SK-N-SH (cell line): ENCODE data around the gene TMEM80. TPM values are rescaled to one million over a fixed set of nuclear protein-coding genes. Genes with fewer than 3 reads are reported as not detected.
A peak's percentile ranks its signal among the peaks of the same experiment; 100 is the strongest.

Experiments
- CTCF ChIA-PET: fragments of 300-600, 350-600 bp; formaldehyde crosslinking; extraction: SDS; loops from one replicate; lab custom pipeline; 2021; lab: Yijun Ruan, JAX
- POLR2A ChIA-PET: fragments of 350-600 bp; sonication (Branson Sonifier 250); formaldehyde crosslinking; extraction: SDS; loops from one replicate; lab custom pipeline; 2020; ENCODE audit warnings: antibody characterized with exemption, inconsistent platforms; lab: Yijun Ruan, JAX
- DNase-seq: peaks from one replicate; pipeline ENCODE4 v3.0.0; 2012
- H2AFZ ChIP-seq: fragments of 200-600 bp; sonication (generic); 2 replicates; pipeline ENCODE4 v1.8.1; 2016; ENCODE audit warnings: antibody characterized with exemption, mild to moderate bottlenecking, low read depth
- H3F3A ChIP-seq: fragments of 200-600 bp; sonication (generic); replicated peaks from 2 replicates; pipeline ENCODE3; 2016; ENCODE audit warnings: antibody characterized with exemption, mild to moderate bottlenecking; ENCODE audit not compliant: insufficient read depth
- H3K27ac ChIP-seq, 2 experiments: fragments of 200-500 bp in 1 of 2; fragments of 200-600 bp in 1 of 2; sonication (Bioruptor generic) in 1 of 2; sonication (generic), shearing (Covaris generic) in 1 of 2; 2 replicates each; pipeline versions ENCODE4 v1.5.1 to v1.6.1; 2014 to 2016; ENCODE audit warnings: low read depth in 2 of 2, inconsistent platforms in 1 of 2, low read length in 1 of 2, mild to moderate bottlenecking in 1 of 2, mixed read lengths in 1 of 2
- H3K27me3 ChIP-seq: fragments of 200-600 bp; sonication (generic), shearing (Covaris generic); 2 replicates; pipeline ENCODE4 v1.6.1; 2016; ENCODE audit warnings: mixed run types; ENCODE audit not compliant: insufficient read depth
- H3K36me3 ChIP-seq, 2 experiments: fragments of 200-500 bp in 1 of 2; fragments of 200-600 bp in 1 of 2; sonication (Bioruptor generic) in 1 of 2; sonication (generic) in 1 of 2; replicated peaks in 1 of 2; 2 replicates each; pipeline versions ENCODE3 to v1.5.1; 2014 to 2016; ENCODE audit warnings: low read length in 1 of 2, mild to moderate bottlenecking in 1 of 2; ENCODE audit not compliant: insufficient read depth in 2 of 2, control insufficient read depth in 1 of 2
- H3K4me1 ChIP-seq, 2 experiments: fragments of 200-500 bp in 1 of 2; fragments of 200-600 bp in 1 of 2; sonication (Bioruptor generic) in 1 of 2; sonication (generic), shearing (Covaris generic) in 1 of 2; 2 replicates each; pipeline versions ENCODE4 v1.5.1 to v1.6.1; 2014 to 2016; ENCODE audit warnings: low read depth in 1 of 2, low read length in 1 of 2, mixed run types in 1 of 2; ENCODE audit not compliant: insufficient read depth in 2 of 2, control insufficient read depth in 1 of 2
- H3K4me2 ChIP-seq: fragments of 200-600 bp; sonication (generic), shearing (Covaris generic); 2 replicates; pipeline ENCODE4 v1.6.1; 2017; ENCODE audit warnings: mixed run types
- H3K4me3 ChIP-seq, 2 experiments: fragments of 200-500 bp in 1 of 2; fragments of 200-600 bp in 1 of 2; sonication (Bioruptor generic) in 1 of 2; sonication (generic), shearing (Covaris generic) in 1 of 2; 2 replicates each; pipeline versions ENCODE4 v1.5.1 to v1.8.1; 2014 to 2016; ENCODE audit warnings: low read depth in 2 of 2, inconsistent platforms in 1 of 2, low read length in 1 of 2, mild to moderate bottlenecking in 1 of 2, mixed read lengths in 1 of 2, moderate library complexity in 1 of 2
- H3K79me2 ChIP-seq: fragments of 200-600 bp; sonication (generic); 2 replicates; pipeline ENCODE4 v1.8.1; 2017; ENCODE audit warnings: mild to moderate bottlenecking; ENCODE audit not compliant: insufficient read depth
- H3K9ac ChIP-seq: fragments of 200-600 bp; sonication (generic); 2 replicates; pipeline ENCODE4 v1.6.1; 2017; ENCODE audit warnings: mixed run types
- H3K9me2 ChIP-seq: fragments of 200-600 bp; sonication (generic); 2 replicates; pipeline ENCODE4 v1.6.1; 2017; ENCODE audit warnings: mixed run types
- H3K9me3 ChIP-seq: fragments of 200-600 bp; sonication (generic); 2 replicates; pipeline ENCODE4 v1.6.1; 2017; ENCODE audit warnings: mixed run types, mild to moderate bottlenecking, moderate library complexity
- H4K20me1 ChIP-seq: fragments of 200-600 bp; sonication (generic); 2 replicates; pipeline ENCODE4 v1.6.1; 2017; ENCODE audit warnings: mild to moderate bottlenecking, mixed run types; ENCODE audit not compliant: insufficient read depth
- CHD2 ChIP-seq: fragments of 150-350 bp; IDR thresholded peaks from 2 replicates; pipeline ENCODE4 v1.6.1; 2018; ENCODE audit warnings: low read length; ENCODE audit not compliant: partially characterized antibody
- CTCF ChIP-seq: fragments of 200-600 bp; sonication (generic); IDR thresholded peaks from 2 replicates; pipeline ENCODE4 v1.6.1; 2017; ENCODE audit warnings: antibody characterized with exemption, mild to moderate bottlenecking, moderate library complexity
- ELF1 ChIP-seq: IDR thresholded peaks from 2 replicates; pipeline ENCODE4 v1.4.0; 2012
- EP300 ChIP-seq, 2 experiments: IDR thresholded peaks; 2 replicates each; pipeline versions ENCODE4 v1.4.0 to v1.6.1; 2012; ENCODE audit warnings: borderline replicate concordance in 1 of 2, low read depth in 1 of 2, low read length in 1 of 2
- FOSL2 ChIP-seq: IDR thresholded peaks from 2 replicates; pipeline ENCODE4 v1.4.0; 2012; ENCODE audit warnings: low read depth, mild to moderate bottlenecking, moderate library complexity, borderline replicate concordance
- FOXM1 ChIP-seq: IDR thresholded peaks from 2 replicates; pipeline ENCODE4 v1.4.0; 2012; ENCODE audit warnings: low read depth, mild to moderate bottlenecking
- JUND ChIP-seq: IDR thresholded peaks from 2 replicates; pipeline ENCODE4 v1.4.0; 2012
- MAX ChIP-seq: IDR thresholded peaks from 2 replicates; pipeline ENCODE4 v1.4.0; 2012; ENCODE audit warnings: low read depth
- MEF2A ChIP-seq: IDR thresholded peaks from 2 replicates; pipeline ENCODE4 v1.4.0; 2012; ENCODE audit warnings: low read depth, borderline replicate concordance
- MXI1 ChIP-seq: IDR thresholded peaks from 2 replicates; pipeline ENCODE4 v1.6.1; 2012; ENCODE audit warnings: mild to moderate bottlenecking, low read depth, low read length, improper control_type of control experiment
- NRF1 ChIP-seq: IDR thresholded peaks from 2 replicates; pipeline ENCODE4 v1.6.1; 2012; ENCODE audit warnings: low read depth, mild to moderate bottlenecking, low read length
- RAD21 ChIP-seq: IDR thresholded peaks from 2 replicates; pipeline ENCODE4 v1.6.1; 2012; ENCODE audit warnings: mild to moderate bottlenecking, low read length
- RCOR1 ChIP-seq: fragments of 150-350 bp; IDR thresholded peaks from 2 replicates; pipeline ENCODE4 v1.6.1; 2017; ENCODE audit warnings: antibody characterized with exemption, low read length
- RFX5 ChIP-seq: IDR thresholded peaks from 2 replicates; pipeline ENCODE4 v1.6.1; 2012; ENCODE audit warnings: mild to moderate bottlenecking, improper control_type of control experiment, low read length
- RXRA ChIP-seq: IDR thresholded peaks from 2 replicates; pipeline ENCODE4 v1.4.0; 2012; ENCODE audit warnings: low read depth, mild to moderate bottlenecking, borderline replicate concordance
- SIN3A ChIP-seq: IDR thresholded peaks from 2 replicates; pipeline ENCODE4 v1.6.1; 2012; ENCODE audit warnings: low read depth, mild to moderate bottlenecking, low read length, moderate library complexity, borderline replicate concordance
- SMC3 ChIP-seq: IDR thresholded peaks from 2 replicates; pipeline ENCODE4 v1.6.1; 2012; ENCODE audit warnings: low read depth, low read length, improper control_type of control experiment
- TCF12 ChIP-seq: IDR thresholded peaks from 2 replicates; pipeline ENCODE4 v1.4.0; 2012
- TEAD4 ChIP-seq: IDR thresholded peaks from 2 replicates; pipeline ENCODE4 v1.4.0; 2012; ENCODE audit warnings: mild to moderate bottlenecking, borderline replicate concordance; ENCODE audit not compliant: insufficient read depth
- USF2 ChIP-seq: fragments of 150-350 bp; IDR thresholded peaks from 2 replicates; pipeline ENCODE4 v1.6.1; 2017; ENCODE audit warnings: antibody characterized with exemption, low read length, low read depth, borderline replicate concordance
- YY1 ChIP-seq: IDR thresholded peaks from 2 replicates; pipeline ENCODE4 v1.4.0; 2012; ENCODE audit warnings: low read depth, mild to moderate bottlenecking
- ZBTB33 ChIP-seq: IDR thresholded peaks from 2 replicates; pipeline ENCODE4 v1.4.0; 2012; ENCODE audit warnings: low read depth, borderline replicate concordance
- WGBS: methylation state at CpG from one replicate; pipeline ENCODE4 v1.1.6; 2017; ENCODE audit warnings: low lambda C conversion rate; 5-methylcytosine and 5-hydroxymethylcytosine counted together
- polyA plus RNA-seq, 3 experiments: library from polyadenylated mRNA; depleted of rRNA; stranded (reverse); fragments of >200 nt; gene quantifications; 2 replicates each; pipeline ENCODE4 v1.2.3, GENCODE V29; 2012

The TMEM80 gene
- polyA plus RNA-seq, 1 of the 3 experiments (the other 2 are of a cell fraction) = 40.4 TPM

GRCh38 chr11:727281-727701 lies 31.7 kb downstream of the TMEM80 start:
- ChIA-PET POLR2A (no interaction called here), CTCF (interaction anchor here (0.6 to 11.8 kb wide), 30 partner anchors 8 to 180 kb away, joined by 3 to 150 read pairs (median 6); partner anchors contain the start of genes DEAF1, EPS8L2, TALDO1 and TMEM80)
- Histone ChIP-seq H2AFZ (no peak overlapping the region), H3K4me3 (no peak overlapping the region), H3K79me2 (no peaks in the 10 kb centered on the region), H3K9ac (no peak overlapping the region), H3F3A (peaks cover 9% of the 10 kb centered on the region), H3K27ac (no peak overlapping the region), H3K9me3 (no peaks in the 10 kb centered on the region), H4K20me1 (no peaks in the 10 kb centered on the region), H3K27me3 (peaks cover 14% of the 10 kb centered on the region), H3K4me1 (peaks cover 0 to 10% of the 10 kb centered on the region in 2 experiments; a peak in 1 of 4 replicates), H3K9me2 (no peaks in the 10 kb centered on the region), H3K36me3 (no peaks in the 10 kb centered on the region), H3K4me2 (no peak overlapping the region)
- TF ChIP-seq YY1 (no peak), RCOR1 (no peak), RFX5 (no peak), TCF12 (no peak), SIN3A (no peak), SMC3 (no peak), ELF1 (no peak), NRF1 (no peak), JUND (no peak), FOSL2 (no peak), EP300 (IDR thresholded peaks at IDR 0.05; ENCODE audit: borderline replicate concordance in 1 of 2, low read depth in 1 of 2, low read length in 1 of 2) (no peak), TEAD4 (no peak), USF2 (no peak), CHD2 (no peak)
- 92% methylated on average over 4 of the region's 12 CpGs for WGBS
- DNase-seq = peak; percentile 31

- 21% methylated on average over 13 of the region's 31 CpGs for WGBS
- peak overlapping the region; percentile 13; the same call in 1 of the 2 replicates for H2AFZ ChIP-seq
- no peaks in the 10 kb centered on the region for H3K79me2 ChIP-seq
- peaks cover 11% of the 10 kb centered on the region; the same call in 1 of the 2 replicates for H3K27me3 ChIP-seq
- no peaks in the 10 kb centered on the region for H3K36me3 ChIP-seq
- no peak overlapping the region for H3K27ac ChIP-seq
- no peak overlapping the region for H3K4me2 ChIP-seq
- no peaks in the 10 kb centered on the region for H3K9me2 ChIP-seq
- H3K4me3 ChIP-seq = peak overlapping the region in 1 of 2 experiments; percentile 48; a peak in 1 of 4 replicates
- H3F3A ChIP-seq = peaks cover 9% of the 10 kb centered on the region
- H4K20me1 ChIP-seq = no peaks in the 10 kb centered on the region
- H3K9me3 ChIP-seq = no peaks in the 10 kb centered on the region
- ChIA-PET POLR2A (interaction anchor here (0.6 kb wide), 1 partner anchor 12 kb away, joined by 3 read pairs; no protein-coding TSS in a partner anchor), CTCF (interaction anchor here (0.6 to 11.8 kb wide), 33 partner anchors 8 to 181 kb away, joined by 3 to 150 read pairs (median 5); partner anchors contain the start of genes DEAF1, EPS8L2, TALDO1 and TMEM80)
- peaks cover 0 to 10% of the 10 kb centered on the region in 2 experiments; a peak in 1 of 4 replicates for H3K4me1 ChIP-seq
- peak; percentile 97 for DNase-seq
- H3K9ac ChIP-seq = no peak overlapping the region
- TF ChIP-seq ZBTB33 (no peak), RXRA (no peak), MAX (0 out of 2 replicates have a peak, but pooled peaks have one; percentile 30), MEF2A (no peak), CTCF (peak; percentile 94), RAD21 (peak; percentile 75), FOXM1 (no peak), EP300 (IDR thresholded peaks at IDR 0.05; ENCODE audit: borderline replicate concordance in 1 of 2, low read depth in 1 of 2, low read length in 1 of 2) (no peak), MXI1 (no peak)
Measured at GRCh38 chr11:727859-728748, 32.5 kb downstream of the TMEM80 start.
